ENCODE measurements around the gene RNF20. TPM values are rescaled to one million over a fixed set of nuclear protein-coding genes. Genes with fewer than 3 reads are reported as not detected.
"Not testable (repeated sequence)": the region's sequence is repeated elsewhere in the genome, so short reads cannot be mapped to it uniquely, and the experiment has no call there.

RNF20 gene
- total RNA-seq, 4 donors from 2014 or later, result 26.6 to 34.4 (median 29.7) TPM

DNA sequence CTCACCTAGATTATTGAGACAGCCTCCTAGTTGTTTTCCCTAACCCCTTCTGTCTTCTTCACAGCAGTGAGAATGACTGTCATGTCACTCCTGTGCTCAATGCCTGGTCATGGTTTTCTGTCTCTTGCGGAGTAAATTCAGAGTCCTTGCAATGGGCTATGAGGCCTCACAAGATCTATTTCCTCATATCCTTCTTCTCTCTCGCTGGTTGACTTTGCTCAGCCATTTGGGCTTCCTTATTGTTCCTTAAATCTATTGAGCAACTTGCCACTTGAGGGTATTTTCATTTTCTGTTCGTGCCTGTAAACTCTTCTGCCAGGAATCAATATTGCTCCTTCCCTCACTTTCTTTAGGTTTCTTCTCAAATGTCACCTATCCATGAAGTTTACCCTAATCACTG is 52.1 kb downstream of the RNF20 start:
- DNase-seq, result no peak
- no peak for TF ChIP-seq POLR2A (IDR thresholded peaks at IDR 0.05)
- Histone ChIP-seq H3K27me3 (no peaks in the 10 kb centered on the region), H3K4me1 (no peaks in the 10 kb centered on the region), H3K9me3 (no peaks in the 10 kb centered on the region), H3K27ac (no peak overlapping the region), H3K36me3 (no peaks in the 10 kb centered on the region), H3K4me3 (no peak overlapping the region)
- intact Hi-C loops (cut with DNase I; ENCODE audit: low total_unique reads) (no loop called here), in situ Hi-C loops (cut with MboI; ENCODE audit: low sequenced_read_pairs in 4 of 4) (no loop called here)
- ATAC-seq, result no peak

DNA sequence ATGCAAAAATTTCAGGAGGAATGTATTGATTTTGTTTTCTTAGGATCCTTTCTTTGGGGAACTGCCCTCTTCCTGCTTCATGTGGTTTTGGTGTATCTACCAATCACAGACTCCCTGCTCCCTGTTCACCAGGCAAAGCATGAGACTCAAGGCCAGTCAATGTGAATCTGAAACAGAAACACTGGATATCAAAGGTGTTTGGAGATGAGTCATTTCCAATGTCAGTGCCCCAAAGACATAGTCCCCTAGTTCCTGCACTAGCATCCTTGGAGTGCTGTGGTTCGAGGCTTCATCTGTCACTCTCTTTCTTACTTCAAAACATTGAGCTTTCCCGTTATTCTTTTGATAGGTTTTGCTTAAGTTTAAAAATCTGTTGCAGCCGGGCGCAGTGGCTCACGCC is 53.0 kb downstream of the RNF20 start:
- H3K27me3 ChIP-seq, result no peaks in the 10 kb centered on the region
- H3K9me3 ChIP-seq, result no peaks in the 10 kb centered on the region
- DNase-seq, result no peak
- ATAC-seq, result no peak
- H3K36me3 ChIP-seq, result no peaks in the 10 kb centered on the region
- TF ChIP-seq, protein P1, sequence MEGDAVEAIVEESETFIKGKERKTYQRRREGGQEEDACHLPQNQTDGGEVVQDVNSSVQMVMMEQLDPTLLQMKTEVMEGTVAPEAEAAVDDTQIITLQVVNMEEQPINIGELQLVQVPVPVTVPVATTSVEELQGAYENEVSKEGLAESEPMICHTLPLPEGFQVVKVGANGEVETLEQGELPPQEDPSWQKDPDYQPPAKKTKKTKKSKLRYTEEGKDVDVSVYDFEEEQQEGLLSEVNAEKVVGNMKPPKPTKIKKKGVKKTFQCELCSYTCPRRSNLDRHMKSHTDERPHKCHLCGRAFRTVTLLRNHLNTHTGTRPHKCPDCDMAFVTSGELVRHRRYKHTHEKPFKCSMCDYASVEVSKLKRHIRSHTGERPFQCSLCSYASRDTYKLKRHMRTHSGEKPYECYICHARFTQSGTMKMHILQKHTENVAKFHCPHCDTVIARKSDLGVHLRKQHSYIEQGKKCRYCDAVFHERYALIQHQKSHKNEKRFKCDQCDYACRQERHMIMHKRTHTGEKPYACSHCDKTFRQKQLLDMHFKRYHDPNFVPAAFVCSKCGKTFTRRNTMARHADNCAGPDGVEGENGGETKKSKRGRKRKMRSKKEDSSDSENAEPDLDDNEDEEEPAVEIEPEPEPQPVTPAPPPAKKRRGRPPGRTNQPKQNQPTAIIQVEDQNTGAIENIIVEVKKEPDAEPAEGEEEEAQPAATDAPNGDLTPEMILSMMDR (IDR thresholded peaks at IDR 0.05 in 4 of 5, conservative IDR thresholded peaks at IDR 0.05 in 1 of 5), result no peak
- no peak for TF ChIP-seq POLR2A (IDR thresholded peaks at IDR 0.05)
- intact Hi-C loops (cut with DNase I; ENCODE audit: low total_unique reads) (no loop called here), in situ Hi-C loops (cut with MboI; ENCODE audit: low sequenced_read_pairs in 4 of 4) (no loop called here)
- no peak overlapping the region for H3K27ac ChIP-seq
- H3K4me1 ChIP-seq, result no peaks in the 10 kb centered on the region
- no peak overlapping the region for H3K4me3 ChIP-seq

DNA sequence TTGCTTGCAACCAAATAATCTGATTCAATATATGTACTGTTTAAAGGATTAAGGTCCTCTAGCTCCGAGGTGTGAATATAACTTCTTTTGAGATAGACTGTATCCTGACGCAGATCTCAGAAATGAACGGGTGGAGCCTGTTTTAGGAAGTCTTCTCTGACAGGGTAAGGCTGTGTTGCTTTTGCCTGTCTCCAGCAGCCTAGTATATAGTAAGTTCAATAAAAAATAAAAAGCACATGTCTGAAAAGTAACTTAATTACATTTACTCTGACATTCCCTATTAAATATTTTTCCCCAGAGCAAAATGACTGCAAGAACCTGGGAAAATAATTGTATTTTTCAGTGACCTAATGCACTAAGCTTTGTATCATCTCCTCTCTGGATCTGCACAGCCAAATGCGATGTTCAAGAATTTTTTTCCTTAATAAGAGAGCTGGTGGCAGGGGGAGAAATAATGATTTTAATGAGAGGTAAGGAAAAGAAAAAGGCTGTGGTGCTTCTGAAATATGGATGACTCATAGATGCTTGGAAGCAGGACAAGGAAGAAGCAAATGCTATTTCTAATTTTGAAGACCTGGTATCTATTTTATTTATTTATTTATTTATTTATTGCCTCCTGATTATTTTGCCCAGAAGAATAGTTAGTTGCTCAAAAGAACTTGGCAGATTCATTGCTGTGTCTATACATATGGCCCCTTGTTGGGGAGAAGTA is 53.8 kb downstream of the RNF20 start:
- ATAC-seq (no peak), DNase-seq (no peak)
- Histone ChIP-seq H3K36me3 (no peaks in the 10 kb centered on the region), H3K27ac (no peak overlapping the region), H3K27me3 (no peaks in the 10 kb centered on the region), H3K9me3 (no peaks in the 10 kb centered on the region), H3K4me3 (no peak overlapping the region), H3K4me1 (no peaks in the 10 kb centered on the region)
- in situ Hi-C loops (cut with MboI; ENCODE audit: low sequenced_read_pairs in 4 of 4), result no loop called here
- intact Hi-C loops (cut with DNase I; ENCODE audit: low total_unique reads), result no loop called here
- TF ChIP-seq, protein P1 (IDR thresholded peaks at IDR 0.05 in 4 of 5, conservative IDR thresholded peaks at IDR 0.05 in 1 of 5), result no peak
- no peak for TF ChIP-seq POLR2A (IDR thresholded peaks at IDR 0.05)

DNA sequence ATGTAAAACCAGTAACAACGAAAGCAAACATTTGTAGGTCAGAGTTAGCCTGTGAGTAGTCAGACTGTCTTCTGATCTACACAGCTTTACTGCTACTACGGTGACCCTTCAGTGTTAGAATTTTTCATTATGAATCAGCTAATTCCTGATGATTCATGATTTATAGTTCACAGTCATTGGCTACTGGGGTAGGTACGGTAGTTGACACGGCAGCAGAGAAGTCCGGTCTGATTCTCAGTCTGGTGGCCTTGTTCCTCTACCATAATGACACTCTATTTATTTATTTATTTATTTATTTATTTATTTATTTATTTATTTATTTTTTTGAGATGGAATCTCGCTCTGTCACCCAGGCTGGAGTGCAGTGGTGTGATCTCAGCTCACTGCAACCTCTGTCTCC is 56.4 kb downstream of the RNF20 start:
- H3K4me3 ChIP-seq; ATAC-seq; H3K27ac ChIP-seq; in situ Hi-C loops (cut with MboI; ENCODE audit: low sequenced_read_pairs in 4 of 4); H3K4me1 ChIP-seq; H3K9me3 ChIP-seq; H3K36me3 ChIP-seq; intact Hi-C loops (cut with DNase I; ENCODE audit: low total_unique reads); H3K27me3 ChIP-seq; DNase-seq: not testable (repeated sequence)

DNA sequence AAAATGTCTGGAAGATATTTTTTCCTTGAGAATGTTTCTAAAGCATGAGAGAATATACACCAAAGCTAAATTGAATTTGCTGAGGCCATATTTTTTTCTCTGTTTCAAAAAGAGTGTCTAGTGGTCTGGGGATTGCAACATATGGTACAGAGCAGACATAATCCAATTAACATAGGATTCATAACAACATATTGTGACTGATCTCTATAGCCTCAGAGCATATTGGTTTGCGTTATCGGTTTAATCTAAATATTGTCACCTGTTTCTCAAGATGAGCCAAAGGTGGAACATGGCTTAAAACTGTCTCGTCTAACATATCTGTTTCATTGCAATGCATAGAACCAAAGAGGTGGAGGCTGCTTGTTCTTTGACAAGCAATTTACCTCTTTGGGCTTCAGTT is 57.2 kb downstream of the RNF20 start:
- Histone ChIP-seq H3K27ac (no peak overlapping the region), H3K27me3 (no peaks in the 10 kb centered on the region)

More for the DNA sequence above, 57.2 kb downstream of the RNF20 start:
- no peaks in the 10 kb centered on the region for H3K4me1 ChIP-seq
- in situ Hi-C loops (cut with MboI; ENCODE audit: low sequenced_read_pairs in 4 of 4), result no loop called here
- H3K36me3 ChIP-seq, result no peaks in the 10 kb centered on the region
- intact Hi-C loops (cut with DNase I; ENCODE audit: low total_unique reads), result no loop called here
- no peak for ATAC-seq
- DNase-seq, result no peak
- TF ChIP-seq, protein P1 (IDR thresholded peaks at IDR 0.05 in 4 of 5, conservative IDR thresholded peaks at IDR 0.05 in 1 of 5), result no peak
- TF ChIP-seq POLR2A (IDR thresholded peaks at IDR 0.05), result no peak
- no peak overlapping the region for H3K4me3 ChIP-seq
- no peaks in the 10 kb centered on the region for H3K9me3 ChIP-seq

Data from gastrocnemius medialis (tissue), 4 donors.